A673 (cell line): ENCODE results near the gene RER1. TPM values are rescaled to one million over a fixed set of nuclear protein-coding genes. Genes with fewer than 3 reads are reported as not detected.

ENCODE experiments used
- BruUV-seq: library from RNA; stranded (reverse); fragments of 400-500 nt; replicated peaks from 2 replicates; lab custom pipeline; 2021; lab: Mats Ljungman, UMichigan
- CTCF ChIA-PET: fragments of 300-600 bp; sonication (Branson Sonifier 250); formaldehyde crosslinking; loops from one replicate; lab custom pipeline; 2022; ENCODE audit warnings: antibody characterized with exemption; lab: Charles Lee
- POLR2A ChIA-PET: fragments of 300-600 bp; sonication (Branson Sonifier 250); formaldehyde crosslinking; loops from one replicate; lab custom pipeline; 2022; ENCODE audit warnings: antibody characterized with exemption; ENCODE audit not compliant: low non-redundant PET; lab: Charles Lee
- DNase-seq: peaks from one replicate; pipeline ENCODE4 v3.0.0-alpha.2; 2015; ENCODE audit warnings: low spot score
- H3K27ac ChIP-seq: fragments of 200-600 bp; sonication (generic); 2 replicates; pipeline ENCODE4 v1.5.1; 2016; ENCODE audit warnings: mixed run types, low read depth, mild to moderate bottlenecking, mixed read lengths, antibody characterized with exemption, low read length; ENCODE audit not compliant: poor library complexity, severe bottlenecking
- H3K27me3 ChIP-seq: fragments of 200-600 bp; sonication (generic); replicated peaks from 2 replicates; pipeline ENCODE4 v1.6.1; 2017; ENCODE audit warnings: mixed run types, low read depth, mild to moderate bottlenecking, mixed read lengths, antibody characterized with exemption, low read length; ENCODE audit not compliant: insufficient read depth, poor library complexity
- H3K36me3 ChIP-seq: fragments of 200-600 bp; sonication (generic); 2 replicates; pipeline ENCODE4 v1.6.1; 2016; ENCODE audit warnings: mixed run types, mild to moderate bottlenecking, mixed read lengths, antibody characterized with exemption, low read length; ENCODE audit not compliant: insufficient read depth, poor library complexity, severe bottlenecking
- H3K4me1 ChIP-seq: fragments of 200-600 bp; sonication (generic); 2 replicates; pipeline ENCODE4 v1.6.1; 2017; ENCODE audit warnings: mixed run types, mild to moderate bottlenecking, mixed read lengths, antibody characterized with exemption, low read length; ENCODE audit not compliant: insufficient read depth, poor library complexity, severe bottlenecking
- H3K4me3 ChIP-seq: fragments of 200-600 bp; sonication (generic); 2 replicates; pipeline ENCODE4 v1.5.1; 2016; ENCODE audit warnings: low read depth, mixed run types, mild to moderate bottlenecking, mixed read lengths, low read length; ENCODE audit not compliant: poor library complexity, severe bottlenecking
- H3K9me3 ChIP-seq: fragments of 200-600 bp; sonication (generic); 2 replicates; pipeline ENCODE4 v1.6.1; 2016; ENCODE audit warnings: mixed run types, low read depth, mild to moderate bottlenecking, mixed read lengths, antibody characterized with exemption, low read length; ENCODE audit not compliant: poor library complexity, severe bottlenecking
- CTCF ChIP-seq: fragments of 300-800, 200-600 bp; sonication (generic); conservative IDR thresholded peaks from 2 replicates; pipeline ENCODE4 v1.5.1; 2017; ENCODE audit warnings: low read depth, mild to moderate bottlenecking, antibody characterized with exemption, low read length, moderate library complexity, mixed read lengths
- EZH2 ChIP-seq: fragments of 200-600 bp; sonication (generic); IDR thresholded peaks from 2 replicates; pipeline ENCODE4 v1.6.1; 2017; ENCODE audit warnings: borderline replicate concordance, low read depth, mild to moderate bottlenecking, mixed read lengths, antibody characterized with exemption, low read length; ENCODE audit not compliant: poor library complexity, severe bottlenecking
- intact Hi-C: fragments of 100-400 bp; cut with micrococcal nuclease; formaldehyde crosslinking; loops from one replicate; pipeline ENCODE4 v1.10.0; 2022; ENCODE audit not compliant: unreplicated experiment
- total RNA-seq: library from RNA; stranded (reverse); gene quantifications from 2 replicates; pipeline ENCODE4 v1.2.3, GENCODE V29; 2021

The RER1 gene
- total RNA-seq, 1 experiment from 2014 or later: 154 TPM

- POLR2A ChIA-PET: interaction anchor here (0.6 kb wide), 1 partner anchor 155 kb away, joined by 9 read pairs; no protein-coding TSS in a partner anchor
- intact Hi-C loops: no loop called here
- no peaks in the 10 kb centered on the region for H3K4me1 ChIP-seq
- no peak overlapping the region for H3K27ac ChIP-seq
- DNase-seq: no peak
- no peaks in the 10 kb centered on the region for H3K36me3 ChIP-seq
- BruUV-seq: no TSS peak
- no peaks in the 10 kb centered on the region for H3K9me3 ChIP-seq
- no peak overlapping the region for H3K4me3 ChIP-seq
- CTCF ChIA-PET: no interaction called here
- no peaks in the 10 kb centered on the region for H3K27me3 ChIP-seq
- TF ChIP-seq CTCF (no peak), EZH2 (no peak)
These were observed 36.9 kb upstream of the RER1 start for GRCh38 chr1:2354511-2355372.

DNA sequence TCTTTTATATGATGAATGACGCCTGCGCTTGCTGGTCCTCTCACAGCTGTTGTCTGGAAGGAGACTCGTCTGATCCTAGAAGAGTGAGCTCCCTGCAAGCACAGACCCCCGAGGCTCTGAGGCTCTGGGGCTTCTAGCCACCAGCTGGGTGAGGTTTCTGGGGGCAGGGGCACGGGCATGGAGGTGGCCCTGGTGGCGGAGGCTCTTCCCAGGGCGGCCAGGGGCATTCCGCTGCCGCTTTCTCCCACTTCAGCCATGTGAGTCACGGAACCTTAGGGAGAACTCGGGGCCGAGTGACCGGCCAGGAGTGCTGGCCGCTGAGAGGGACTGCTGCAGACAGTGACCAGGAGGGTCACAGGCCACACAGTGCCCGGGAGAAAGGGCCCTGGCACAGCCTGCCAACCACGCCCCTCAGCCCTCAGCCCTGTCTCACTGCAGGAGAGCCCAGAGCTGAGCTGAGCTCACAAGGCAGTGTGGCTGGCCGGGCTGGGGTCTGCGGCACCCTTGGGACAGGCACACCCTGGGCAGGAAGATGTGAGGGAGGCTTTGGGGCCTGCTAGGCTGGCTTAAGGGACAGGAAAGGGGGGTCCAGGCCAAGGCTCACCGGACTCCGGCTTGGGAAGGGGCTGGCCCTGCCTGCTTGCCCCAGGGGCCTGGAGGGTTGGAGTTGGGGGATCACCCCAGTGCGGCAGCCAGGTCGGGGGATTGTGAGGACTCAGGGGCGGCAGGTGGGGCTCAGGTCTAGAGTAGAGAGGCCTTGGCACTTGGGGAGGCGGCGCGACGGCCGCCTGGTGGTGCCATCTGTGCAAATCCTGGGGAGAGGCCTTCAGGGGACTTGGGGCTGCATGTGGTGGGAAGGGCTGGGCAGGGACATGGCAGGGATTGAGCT lies 36.0 kb upstream of the RER1 start:
- Histone ChIP-seq H3K27ac (no peak overlapping the region), H3K4me1 (no peaks in the 10 kb centered on the region), H3K36me3 (no peaks in the 10 kb centered on the region), H3K27me3 (no peaks in the 10 kb centered on the region), H3K4me3 (no peak overlapping the region), H3K9me3 (no peaks in the 10 kb centered on the region)
- no TSS peak for BruUV-seq
- no peak for TF ChIP-seq EZH2
- no peak for TF ChIP-seq CTCF
- ChIA-PET CTCF (no interaction called here), POLR2A (no interaction called here)
- intact Hi-C loops: no loop called here
- DNase-seq: no peak

- Histone ChIP-seq H3K4me3 (no peak overlapping the region), H3K4me1 (no peaks in the 10 kb centered on the region), H3K27ac (no peak overlapping the region), H3K27me3 (no peaks in the 10 kb centered on the region), H3K9me3 (no peaks in the 10 kb centered on the region), H3K36me3 (no peaks in the 10 kb centered on the region)
- intact Hi-C loops: no loop called here
- ChIA-PET POLR2A (no interaction called here), CTCF (no interaction called here)
- BruUV-seq: no TSS peak
- TF ChIP-seq CTCF: no peak
- no peak for TF ChIP-seq EZH2
- no peak for DNase-seq
These were observed 35.2 kb upstream of the RER1 start for GRCh38 chr1:2356401-2356800.
